ENCODE measurements around the gene PDSS2. TPM values are rescaled to one million over a fixed set of nuclear protein-coding genes. Genes with fewer than 3 reads are reported as not detected.

PDSS2 gene
- total RNA-seq, 1 experiment from 2014 or later, result 12.1 TPM

DNA sequence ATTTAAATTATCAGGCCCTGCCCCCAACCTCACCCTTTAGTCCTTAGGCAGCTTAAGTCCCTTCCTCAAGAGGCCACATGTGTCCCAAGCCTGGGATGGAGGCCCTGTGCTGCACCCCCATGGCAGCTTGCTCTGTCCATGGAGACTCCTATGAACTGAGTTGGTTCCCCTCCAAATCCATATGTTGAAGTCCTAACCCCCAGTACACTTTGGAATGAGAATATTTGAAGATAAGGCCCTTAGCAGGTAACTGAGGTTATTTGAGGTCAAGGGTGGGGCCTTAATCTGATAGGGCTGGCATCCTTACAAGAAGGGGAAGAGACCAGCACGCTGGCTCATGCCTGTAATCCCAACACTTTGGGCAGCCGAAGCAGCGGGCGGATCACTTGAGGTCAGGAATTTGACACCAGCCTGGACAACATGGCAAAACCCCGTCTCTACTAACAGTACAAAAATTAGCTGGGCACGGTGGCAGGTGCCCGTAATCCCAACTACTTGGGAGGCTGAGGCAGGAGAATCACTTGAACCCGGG is 337.3 kb downstream of the PDSS2 start:
- no peaks in the 10 kb centered on the region; a peak in 1 of 7 replicates for H3K36me3 Mint-ChIP-seq (ENCODE audit: insufficient read depth in 1 of 3, low read depth in 3 of 3)
- H3K18ac ChIP-seq (ENCODE audit: insufficient read length, low read depth, low read length), result no peak overlapping the region
- no CpG with 5 or more reads among the region's 8 CpGs for WGBS (ENCODE audit: extremely low coverage, insufficient read length, low lambda C conversion rate)
- H3K27me3 ChIP-seq (ENCODE audit: insufficient read depth, low read length), result no peaks in the 10 kb centered on the region
- no peak overlapping the region for H2BK5ac ChIP-seq (ENCODE audit: insufficient read length, low read length)
- no peak overlapping the region for H4K91ac ChIP-seq (ENCODE audit: insufficient read length, low read depth, low read length)
- no peak overlapping the region for H2AFZ ChIP-seq (ENCODE audit: low read length)
- H4K8ac ChIP-seq (replicated peaks; ENCODE audit: insufficient read length, low read depth, low read length), result no peak overlapping the region
- H3K56ac ChIP-seq (ENCODE audit: insufficient read length, low read depth, low read length), result no peak overlapping the region
- no peak overlapping the region for H3K14ac ChIP-seq (ENCODE audit: insufficient read depth, low read length)
- H3K4me1 ChIP-seq (ENCODE audit: insufficient read depth, low read length), result peaks cover 7% of the 10 kb centered on the region; the same call in 1 of the 2 replicates
- H3K4ac ChIP-seq (ENCODE audit: low read depth, low read length), result no peak overlapping the region
- H4K20me1 ChIP-seq (ENCODE audit: control insufficient read depth, insufficient read depth, insufficient read length), result no peaks in the 10 kb centered on the region
- H3K27me3 Mint-ChIP-seq (ENCODE audit: low read depth), result no peaks in the 10 kb centered on the region
- no peak overlapping the region for H4K5ac ChIP-seq (ENCODE audit: insufficient read length, low read depth, low read length)
- peak overlapping the region in 1 of 3 experiments; percentile 75; a peak in 1 of 7 replicates for H3K27ac Mint-ChIP-seq
- H2BK20ac ChIP-seq (ENCODE audit: low read depth, low read length, poor library complexity, severe bottlenecking), result no peak overlapping the region
- no peak overlapping the region for H3K4me2 ChIP-seq (ENCODE audit: insufficient read depth, insufficient read length, low read length)
- H2BK120ac ChIP-seq (ENCODE audit: low read depth, low read length, poor library complexity, severe bottlenecking), result no peak overlapping the region
- peaks cover 48 to 58% of the 10 kb centered on the region in 2 experiments for H3K4me1 Mint-ChIP-seq
- no peaks in the 10 kb centered on the region for H3K9me3 ChIP-seq (ENCODE audit: control insufficient read depth, low read depth, low read length)
- H3K9ac ChIP-seq (ENCODE audit: extremely low read depth, insufficient read length, low read length), result no peak overlapping the region
- H3K9me3 Mint-ChIP-seq, result no peaks in the 10 kb centered on the region
- no peak overlapping the region for H3K4me3 Mint-ChIP-seq
- no peak for DNase-seq
- no peak overlapping the region for H2AK5ac ChIP-seq (ENCODE audit: insufficient read length, low read length)
- no peaks in the 10 kb centered on the region for H3K23me2 ChIP-seq (ENCODE audit: insufficient read length, low read depth, low read length, poor library complexity, severe bottlenecking)
- H3K23ac ChIP-seq (ENCODE audit: insufficient read length, low read depth, low read length), result no peak overlapping the region
- H2BK15ac ChIP-seq (ENCODE audit: low read depth, low read length), result no peak overlapping the region
- no peaks in the 10 kb centered on the region for H3K79me1 ChIP-seq (ENCODE audit: insufficient read depth, low read depth, low read length, poor library complexity, severe bottlenecking)
- no peak overlapping the region for H3T11ph ChIP-seq (ENCODE audit: low read length)
- no peak overlapping the region for H3K27ac ChIP-seq (ENCODE audit: insufficient read length, low read depth, low read length)
- no peak overlapping the region for H2BK12ac ChIP-seq (ENCODE audit: insufficient read length, low read depth, low read length)
- no peaks in the 10 kb centered on the region for H3K79me2 ChIP-seq (ENCODE audit: insufficient read depth, low read length)
- TF ChIP-seq, protein P1, sequence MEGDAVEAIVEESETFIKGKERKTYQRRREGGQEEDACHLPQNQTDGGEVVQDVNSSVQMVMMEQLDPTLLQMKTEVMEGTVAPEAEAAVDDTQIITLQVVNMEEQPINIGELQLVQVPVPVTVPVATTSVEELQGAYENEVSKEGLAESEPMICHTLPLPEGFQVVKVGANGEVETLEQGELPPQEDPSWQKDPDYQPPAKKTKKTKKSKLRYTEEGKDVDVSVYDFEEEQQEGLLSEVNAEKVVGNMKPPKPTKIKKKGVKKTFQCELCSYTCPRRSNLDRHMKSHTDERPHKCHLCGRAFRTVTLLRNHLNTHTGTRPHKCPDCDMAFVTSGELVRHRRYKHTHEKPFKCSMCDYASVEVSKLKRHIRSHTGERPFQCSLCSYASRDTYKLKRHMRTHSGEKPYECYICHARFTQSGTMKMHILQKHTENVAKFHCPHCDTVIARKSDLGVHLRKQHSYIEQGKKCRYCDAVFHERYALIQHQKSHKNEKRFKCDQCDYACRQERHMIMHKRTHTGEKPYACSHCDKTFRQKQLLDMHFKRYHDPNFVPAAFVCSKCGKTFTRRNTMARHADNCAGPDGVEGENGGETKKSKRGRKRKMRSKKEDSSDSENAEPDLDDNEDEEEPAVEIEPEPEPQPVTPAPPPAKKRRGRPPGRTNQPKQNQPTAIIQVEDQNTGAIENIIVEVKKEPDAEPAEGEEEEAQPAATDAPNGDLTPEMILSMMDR (conservative IDR thresholded peaks at IDR 0.05), result no peak
